Stimulated activated CD4-positive, alpha-beta T cell treated with anti-CD3 and anti-CD28 coated beads, TNF-alpha, amount 100 ng/mL, for 24 hours (primary cell): ENCODE measurements around the gene MRGPRE.
"Not testable (repeated sequence)": the region's sequence is repeated elsewhere in the genome, so short reads cannot be mapped to it uniquely, and the experiment has no call there.

Source experiments
- DNase-seq, 3 experiments: peaks; one replicate each; pipeline ENCODE4 v3.0.0-alpha.2; 2020; ENCODE audit warnings: low read depth in 3 of 3

MRGPRE gene, protein sequence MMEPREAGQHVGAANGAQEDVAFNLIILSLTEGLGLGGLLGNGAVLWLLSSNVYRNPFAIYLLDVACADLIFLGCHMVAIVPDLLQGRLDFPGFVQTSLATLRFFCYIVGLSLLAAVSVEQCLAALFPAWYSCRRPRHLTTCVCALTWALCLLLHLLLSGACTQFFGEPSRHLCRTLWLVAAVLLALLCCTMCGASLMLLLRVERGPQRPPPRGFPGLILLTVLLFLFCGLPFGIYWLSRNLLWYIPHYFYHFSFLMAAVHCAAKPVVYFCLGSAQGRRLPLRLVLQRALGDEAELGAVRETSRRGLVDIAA

DNA sequence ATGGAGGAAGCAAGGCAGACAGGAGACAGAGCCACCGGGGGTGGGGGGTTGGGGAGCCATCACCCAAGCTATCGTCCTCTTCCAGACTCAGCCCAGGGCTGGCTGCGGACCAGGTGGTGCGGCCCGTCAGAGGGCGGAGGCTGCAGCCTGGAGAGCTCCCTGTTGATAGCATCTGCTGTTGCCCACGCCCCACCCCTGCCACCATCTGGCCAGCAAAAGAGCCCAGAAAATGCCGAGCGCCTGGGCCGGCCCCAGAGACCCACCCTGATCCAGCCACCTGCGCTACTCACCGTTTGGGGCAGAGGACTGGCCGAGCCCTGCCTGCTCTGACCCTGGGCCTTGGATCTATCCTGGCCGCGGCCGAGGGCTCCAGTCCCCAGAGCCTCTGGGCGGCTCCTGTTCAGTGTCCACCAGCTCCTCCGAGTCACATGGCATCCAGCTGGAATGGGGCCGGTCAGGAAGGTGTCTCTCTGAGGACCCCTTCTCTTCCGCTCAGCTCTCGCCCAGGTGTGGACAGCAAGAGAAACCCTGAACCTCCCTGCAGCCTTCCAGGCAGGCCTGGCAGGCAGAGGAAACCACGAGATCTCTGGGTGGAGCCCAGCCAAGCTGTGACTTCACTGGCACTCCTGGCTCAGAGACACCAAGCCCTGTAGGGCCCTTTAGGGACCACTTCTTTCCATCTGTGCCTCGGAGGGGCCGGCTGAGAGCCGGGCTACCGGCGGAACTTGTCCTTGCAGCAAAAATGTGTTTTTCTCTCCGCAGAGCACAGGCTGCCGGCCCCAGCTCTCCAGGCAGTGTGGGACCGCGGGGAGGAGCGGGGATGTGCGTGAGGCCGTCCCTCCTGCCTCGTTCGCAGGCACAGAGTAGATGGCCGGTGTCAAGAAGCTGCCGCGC lies at the start of gene MRGPRE:
TSS of gene MRGPRE (minus strand) at position 567 of the 894 bp plus-strand sequence. CDS start 3,618 bp downstream, outside the sequence.
- no peak for DNase-seq

DNA sequence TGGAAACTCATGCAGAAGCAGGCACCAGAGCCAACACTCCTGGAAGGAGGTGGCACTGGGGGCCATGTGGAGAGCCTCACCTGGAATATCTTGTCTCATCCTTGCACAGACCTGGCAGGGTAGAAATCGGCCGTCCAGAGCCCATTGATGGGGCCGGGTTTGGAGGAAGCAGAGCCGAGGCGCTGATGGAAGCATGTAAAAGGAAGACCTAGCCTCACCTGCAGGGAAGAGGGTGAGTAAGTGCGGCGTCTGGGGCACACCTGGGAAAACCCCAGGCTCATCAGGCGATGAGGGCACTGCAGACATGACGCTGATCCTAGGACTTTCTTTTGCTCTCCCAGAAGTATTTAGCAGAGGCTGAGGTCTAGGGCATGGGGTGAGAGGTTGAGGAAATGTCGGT lies 48.9 kb upstream of the MRGPRE start:
- not testable (repeated sequence) for DNase-seq

DNA sequence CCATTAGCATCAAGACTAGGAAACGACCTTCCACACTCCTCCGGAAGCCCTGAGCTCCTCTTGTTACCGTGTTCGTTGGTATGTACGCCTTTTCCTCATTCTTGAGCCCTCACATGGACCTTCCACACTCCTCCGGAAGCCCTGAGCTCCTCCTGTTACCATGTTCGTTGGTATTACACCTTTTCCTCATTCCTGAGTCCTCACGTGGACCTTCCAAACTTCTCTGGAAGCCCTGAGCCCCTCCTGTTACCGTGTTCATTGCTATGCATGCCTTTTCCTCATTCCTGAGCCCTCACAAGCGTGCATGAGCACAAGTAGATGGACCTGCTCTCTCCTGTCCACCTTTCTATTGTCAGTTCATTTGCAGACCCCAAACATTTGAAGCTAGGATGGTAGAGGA lies 48.4 kb upstream of the MRGPRE start:
- DNase-seq = not testable (repeated sequence)

DNA sequence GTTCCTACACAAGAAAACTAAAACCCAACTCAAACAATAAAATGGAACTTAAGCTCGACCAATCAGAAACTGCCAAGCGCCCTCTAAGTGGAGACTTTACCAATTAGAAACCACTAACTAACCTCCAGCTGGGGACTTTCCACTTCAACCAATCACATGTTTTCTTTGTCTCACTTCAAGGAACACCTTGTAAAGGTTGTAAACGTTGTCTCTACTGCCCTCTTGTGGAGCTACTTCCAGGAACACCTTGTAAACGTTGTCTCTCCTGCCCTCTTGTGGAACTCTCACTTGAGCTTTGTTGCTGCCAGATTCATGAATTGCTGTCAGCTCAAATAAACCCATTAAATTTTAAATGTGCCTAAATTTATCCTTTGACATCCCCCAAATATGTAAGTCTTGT lies 46.7 kb upstream of the MRGPRE start:
- DNase-seq = not testable (repeated sequence)

DNA sequence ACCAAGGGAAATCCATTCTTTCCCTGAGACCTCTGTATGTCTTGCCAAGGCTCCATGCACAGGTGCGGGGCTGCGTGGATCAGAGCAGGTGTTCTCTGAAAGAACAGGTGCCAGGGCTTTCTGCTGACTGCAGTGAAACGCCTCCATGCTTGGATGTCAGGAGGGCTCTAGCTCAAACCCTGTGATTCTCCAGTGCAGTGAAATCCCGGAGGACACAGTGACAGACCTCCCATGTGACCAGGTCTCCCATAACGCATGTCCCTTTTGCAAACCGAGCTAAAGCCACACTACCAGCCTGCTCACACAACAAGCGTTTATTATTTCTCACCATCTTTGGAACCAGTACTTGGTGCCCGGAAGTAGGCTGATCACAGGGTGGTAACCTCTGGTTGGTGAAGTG lies 41.4 kb upstream of the MRGPRE start:
- DNase-seq = not testable (repeated sequence)

DNA sequence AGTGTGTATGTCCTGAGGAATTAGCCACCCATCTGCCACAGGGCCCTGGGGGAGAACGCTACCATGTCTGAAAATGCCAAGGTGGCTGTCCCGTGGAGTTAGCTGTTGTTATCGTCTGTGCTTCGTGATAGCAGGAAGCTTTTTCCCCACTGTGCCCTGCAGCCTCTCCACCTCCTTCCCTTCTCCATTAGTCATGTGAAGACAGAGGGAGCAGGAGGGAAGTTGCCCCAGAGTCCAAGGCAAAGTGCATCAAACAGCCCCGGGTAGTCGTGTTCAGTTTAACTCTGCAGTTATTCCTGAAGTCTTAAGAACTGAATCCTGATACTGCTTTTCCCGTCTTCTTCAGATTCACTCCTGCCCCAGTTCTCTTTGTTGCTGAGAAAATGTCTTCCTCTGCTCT lies 30.3 kb upstream of the MRGPRE start:
- not testable (repeated sequence) for DNase-seq

DNA sequence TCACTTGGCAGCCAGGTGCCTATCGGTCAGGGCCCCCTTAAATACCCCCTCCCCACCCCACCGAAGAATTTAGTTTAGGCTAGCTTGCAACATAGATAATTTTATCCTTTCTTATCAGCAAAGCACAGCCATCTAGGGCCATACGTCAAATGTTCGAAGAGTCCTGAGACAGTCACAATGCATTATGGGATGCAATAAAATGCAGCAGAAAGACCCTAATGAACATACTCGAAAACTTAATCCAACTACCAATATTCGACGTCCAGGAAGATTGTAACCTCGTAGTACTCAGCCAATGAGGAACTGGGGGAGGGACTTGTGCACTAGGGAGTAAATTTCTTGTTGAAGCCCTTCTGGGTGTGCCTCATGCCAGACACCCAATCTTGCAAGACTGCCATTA lies 29.6 kb upstream of the MRGPRE start:
- DNase-seq = not testable (repeated sequence)

DNA sequence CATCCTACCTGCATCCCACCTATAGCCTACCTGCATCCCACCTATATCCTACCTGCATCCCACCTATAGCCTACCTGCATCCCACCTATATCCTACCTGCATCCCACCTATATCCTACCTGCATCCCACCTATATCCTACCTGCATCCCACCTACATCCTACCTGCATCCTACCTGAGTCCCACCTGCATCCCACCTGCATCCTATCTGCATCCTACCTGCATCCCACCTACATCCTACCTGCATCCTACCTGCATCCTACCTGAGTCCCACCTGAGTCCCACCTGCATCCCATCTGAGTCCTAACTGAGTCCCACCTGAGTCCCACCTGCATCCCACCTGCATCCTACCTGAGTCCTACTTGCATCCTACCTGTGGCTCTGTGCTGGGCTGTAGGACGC lies 25.3 kb upstream of the MRGPRE start:
- DNase-seq = not testable (repeated sequence)

DNA sequence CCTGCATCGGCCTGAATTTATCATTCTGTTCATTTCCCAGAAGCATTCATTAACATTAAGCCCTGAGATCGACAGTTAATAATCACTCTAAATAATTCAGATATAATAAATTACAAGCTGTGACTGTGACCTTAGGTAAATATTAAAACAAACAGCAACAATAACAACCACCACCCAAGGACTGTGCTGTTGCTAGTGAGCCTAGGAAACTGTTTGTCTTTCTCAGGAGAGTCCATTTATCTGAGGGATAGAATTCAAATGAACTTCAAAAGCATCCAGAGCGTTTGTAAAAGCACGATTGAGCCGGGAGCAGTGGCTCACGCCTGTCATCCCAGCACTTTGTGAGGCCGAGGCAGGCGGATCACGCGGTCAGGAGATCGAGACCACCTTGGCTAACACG lies 23.0 kb upstream of the MRGPRE start:
- DNase-seq = not testable (repeated sequence)

DNA sequence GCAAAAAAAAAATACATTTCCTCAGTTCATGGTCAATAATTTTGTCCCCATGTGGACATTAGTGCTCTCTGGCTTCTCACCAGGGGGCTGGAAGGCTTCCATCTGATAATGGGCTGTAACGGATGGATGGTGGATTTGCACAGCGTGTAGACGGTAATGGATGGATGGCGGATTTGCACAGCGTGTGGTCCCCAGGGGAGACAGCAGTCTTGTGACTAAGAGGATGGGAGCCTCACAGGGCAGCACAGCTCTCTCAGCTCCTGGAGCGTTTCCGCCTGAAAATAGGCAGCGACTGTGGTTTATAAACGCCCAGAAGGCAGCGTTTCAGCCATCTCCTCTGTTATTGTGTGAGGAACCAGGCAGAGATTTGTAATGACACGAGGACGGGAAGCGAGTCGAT lies 22.6 kb upstream of the MRGPRE start:
- not testable (repeated sequence) for DNase-seq

DNA sequence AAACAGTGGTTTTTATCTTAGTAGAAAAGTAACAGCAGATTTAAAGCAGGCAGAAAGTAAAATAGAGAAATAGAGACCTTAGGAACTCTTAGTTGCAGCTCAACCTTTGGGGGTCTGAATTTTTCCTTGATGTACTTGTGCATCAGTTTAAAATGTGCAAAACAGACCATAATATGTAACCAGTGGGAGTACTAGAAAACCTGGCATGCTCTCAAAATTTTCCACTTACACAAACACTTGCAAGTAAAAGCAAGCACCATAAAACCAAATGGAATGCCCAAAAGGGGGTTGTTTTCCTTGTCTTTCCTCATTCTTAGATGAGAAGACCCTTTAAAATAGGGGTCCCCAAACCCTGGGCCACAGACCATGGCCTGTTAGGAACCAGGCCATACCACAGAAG lies 12.9 kb upstream of the MRGPRE start:
- no peak for DNase-seq

DNA sequence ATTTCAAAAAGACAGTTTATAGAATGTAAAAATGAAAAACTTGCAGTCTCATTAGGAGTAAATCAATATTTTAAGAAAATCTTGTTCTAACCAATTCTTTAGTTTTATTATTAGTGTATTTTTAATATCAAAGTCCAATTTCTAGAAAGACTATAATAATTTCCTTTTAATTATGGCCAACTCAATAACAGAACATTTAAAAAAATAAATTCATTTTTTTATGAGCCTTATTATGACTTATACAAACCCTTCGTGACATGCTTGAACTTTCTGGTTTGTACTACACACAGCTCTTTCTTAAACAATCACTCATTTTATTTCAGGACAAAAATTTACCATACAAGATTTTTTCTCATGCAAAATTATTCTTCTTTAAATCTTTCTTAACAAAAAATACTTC lies 11.7 kb upstream of the MRGPRE start:
- no peak for DNase-seq

DNA sequence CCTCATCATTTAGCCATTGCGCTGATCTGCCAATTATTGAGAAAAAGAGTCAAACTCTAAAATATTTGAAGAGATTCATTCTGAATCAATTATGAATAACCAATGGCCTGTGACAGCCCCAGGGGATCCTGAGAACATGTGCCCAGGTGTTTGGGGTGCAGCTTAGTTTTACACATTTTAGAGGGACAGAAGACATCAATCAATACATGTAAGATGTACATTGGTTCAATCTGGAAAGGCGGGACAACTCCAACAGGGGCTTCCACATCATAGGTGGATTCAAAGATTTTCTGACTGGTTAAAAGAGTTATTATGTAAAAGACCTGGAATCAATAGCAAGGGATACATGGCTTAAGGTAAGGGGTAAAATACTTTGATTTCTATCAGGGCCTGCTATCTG lies 4.9 kb upstream of the MRGPRE start:
- no peak for DNase-seq

DNA sequence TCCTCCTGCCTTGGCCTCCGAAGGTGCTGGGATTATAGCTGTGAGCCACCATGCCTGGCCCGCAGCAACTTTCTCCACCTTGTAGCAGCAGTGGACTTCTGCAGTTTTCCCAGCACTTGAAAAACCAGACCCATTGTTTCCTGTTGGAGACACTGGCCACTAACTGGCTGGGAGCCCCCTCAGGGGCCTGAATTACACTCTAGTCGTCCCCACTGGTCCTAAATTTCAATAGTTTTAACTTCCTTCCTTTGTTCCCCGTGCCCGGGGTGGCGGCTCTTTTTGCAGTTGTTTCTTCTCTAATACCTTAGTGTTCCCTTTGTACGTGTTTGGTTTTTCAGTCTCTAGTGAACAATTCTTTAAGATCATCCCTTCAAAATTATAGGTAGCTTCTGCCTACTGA lies 2.6 kb upstream of the MRGPRE start:
- no peak for DNase-seq

DNA sequence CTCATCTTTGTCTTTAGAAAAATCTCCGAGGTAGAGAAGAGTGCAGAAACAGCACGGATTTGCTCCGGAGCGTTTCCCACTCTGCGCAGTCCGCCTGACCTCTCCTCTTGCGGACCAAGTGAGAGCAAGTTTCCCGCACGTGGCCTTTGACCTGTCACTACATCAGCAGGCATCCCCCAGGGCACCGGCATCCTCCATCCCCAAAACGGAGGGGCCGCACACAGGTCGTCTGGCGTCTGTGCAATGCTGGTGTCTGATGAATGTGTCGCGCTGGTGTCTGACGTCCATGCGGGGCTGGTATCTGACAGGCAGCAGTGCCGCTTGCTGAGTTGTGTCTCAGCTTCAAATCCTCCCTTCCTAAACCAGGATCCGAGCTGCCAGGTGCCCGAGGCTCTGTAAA lies 739 bp upstream of the MRGPRE start:
- DNase-seq = no peak

DNA sequence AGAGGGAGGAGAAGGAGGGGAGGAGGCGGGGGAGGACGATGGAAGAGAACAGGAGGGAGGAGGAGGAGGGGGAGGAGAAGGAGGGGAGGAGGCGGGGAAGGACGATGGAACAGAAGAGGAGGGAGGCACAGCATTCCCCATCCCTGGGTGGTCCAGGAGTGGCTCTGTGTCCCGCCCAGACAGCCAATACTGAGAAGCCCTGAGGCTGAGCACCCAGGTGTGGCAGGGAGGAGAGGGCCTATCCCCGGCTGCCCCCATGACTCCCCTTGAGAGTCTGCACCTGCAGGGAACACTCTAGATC lies 717 bp downstream of the MRGPRE start:
- DNase-seq = no peak

DNA sequence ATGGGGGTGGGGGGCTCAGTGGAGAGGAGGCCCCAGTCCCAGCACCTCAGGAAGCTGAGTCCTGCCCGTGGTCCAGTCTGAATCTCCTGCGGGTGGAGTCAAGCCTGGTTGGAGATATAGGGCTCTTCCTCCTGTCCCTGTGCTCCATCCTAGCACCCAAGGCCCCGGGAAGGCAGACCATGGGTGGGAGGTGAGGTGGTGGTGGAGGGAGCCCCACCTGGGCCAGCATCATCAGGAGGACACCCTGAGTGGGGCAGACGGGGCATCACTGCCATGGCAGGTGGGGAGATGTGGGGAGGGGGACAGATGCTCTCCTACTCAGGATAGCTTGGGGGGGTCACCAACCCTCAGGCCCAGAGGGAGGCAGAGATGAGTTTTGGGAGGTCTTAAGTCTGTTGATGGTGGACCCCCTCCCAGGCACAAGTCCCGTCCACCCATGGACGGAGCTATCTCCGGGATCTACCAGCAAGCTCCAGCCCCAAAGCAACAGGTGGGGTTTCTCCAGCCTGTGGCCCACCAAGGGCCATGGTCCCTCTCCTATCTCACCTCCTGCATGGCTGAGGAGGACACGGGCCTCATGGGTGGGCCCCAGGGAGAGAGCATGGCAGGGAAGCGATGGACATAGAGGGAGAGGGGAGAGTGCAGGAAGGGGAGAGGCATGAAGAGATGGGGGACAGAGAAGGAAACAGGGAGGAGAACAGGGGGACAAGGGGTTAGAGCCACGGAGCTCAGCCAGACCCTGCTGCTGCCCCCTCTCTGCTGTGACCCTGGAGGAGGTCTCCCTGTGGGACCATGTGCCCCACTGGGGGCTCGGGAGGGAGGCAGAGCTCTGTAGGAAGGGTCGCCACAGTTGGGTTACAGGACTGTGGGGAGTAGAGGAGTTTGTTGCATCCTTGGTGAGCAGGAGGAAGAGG lies 1.3 kb downstream of the MRGPRE start:
- no peak for DNase-seq

DNA sequence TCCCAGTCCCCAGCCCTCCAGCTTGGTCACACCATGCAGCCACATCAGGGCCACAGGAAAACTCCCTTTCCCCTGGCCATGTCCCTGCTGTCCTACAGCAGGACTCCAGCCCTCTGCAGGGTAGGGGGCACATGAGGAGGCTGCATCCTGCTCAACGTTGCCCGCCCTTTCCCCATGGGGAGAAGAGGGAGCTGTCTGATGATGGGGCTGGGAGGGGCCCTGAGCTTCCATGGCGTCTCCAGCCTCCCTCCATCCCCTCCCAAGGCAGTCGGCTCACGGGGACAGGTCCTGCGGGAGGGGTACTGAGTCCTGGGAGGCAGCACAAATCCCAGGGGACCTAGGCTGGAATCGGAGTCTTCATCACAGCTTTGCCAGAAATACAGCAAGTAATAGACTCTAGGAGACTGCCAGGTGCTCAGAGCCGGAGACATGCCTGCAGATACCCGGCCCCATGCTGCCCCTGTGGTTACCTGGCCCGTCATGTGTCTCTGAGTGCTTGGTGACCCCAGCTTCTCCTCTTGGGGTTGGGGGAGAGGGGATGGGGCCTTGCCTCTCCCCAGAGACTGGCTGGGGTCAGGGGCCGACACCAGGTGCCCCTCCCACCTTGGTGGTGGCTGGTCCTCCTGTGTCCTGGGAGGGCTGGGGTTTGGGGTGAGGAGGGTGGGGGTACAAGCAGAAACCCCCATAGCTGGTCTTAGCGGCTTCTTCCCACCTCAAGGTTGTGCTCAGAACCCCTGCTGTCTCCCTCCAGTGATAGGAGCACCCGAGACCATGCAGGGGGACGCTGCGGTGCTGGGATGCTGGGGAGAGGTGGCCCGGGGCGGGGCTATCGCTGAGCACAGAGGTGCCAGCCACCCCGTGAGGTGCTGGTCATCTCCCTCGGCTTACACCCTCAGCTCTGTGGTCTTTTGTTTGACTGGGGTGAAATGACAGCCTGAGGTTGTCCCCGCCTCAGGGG lies 2.3 kb downstream of the MRGPRE start:
- no peak for DNase-seq

DNA sequence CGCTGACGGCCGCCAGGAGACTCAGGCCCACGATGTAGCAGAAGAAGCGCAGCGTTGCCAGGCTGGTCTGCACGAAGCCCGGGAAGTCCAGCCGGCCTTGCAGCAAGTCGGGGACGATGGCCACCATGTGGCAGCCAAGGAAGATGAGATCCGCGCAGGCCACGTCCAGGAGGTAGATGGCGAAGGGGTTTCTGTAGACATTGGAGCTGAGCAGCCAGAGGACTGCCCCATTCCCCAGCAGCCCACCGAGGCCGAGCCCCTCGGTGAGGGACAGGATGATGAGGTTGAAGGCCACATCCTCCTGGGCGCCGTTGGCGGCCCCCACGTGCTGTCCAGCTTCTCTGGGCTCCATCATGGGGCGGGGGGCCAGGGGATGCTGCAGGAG lies 3.8 kb downstream of the MRGPRE start:
- no peak for DNase-seq

DNA sequence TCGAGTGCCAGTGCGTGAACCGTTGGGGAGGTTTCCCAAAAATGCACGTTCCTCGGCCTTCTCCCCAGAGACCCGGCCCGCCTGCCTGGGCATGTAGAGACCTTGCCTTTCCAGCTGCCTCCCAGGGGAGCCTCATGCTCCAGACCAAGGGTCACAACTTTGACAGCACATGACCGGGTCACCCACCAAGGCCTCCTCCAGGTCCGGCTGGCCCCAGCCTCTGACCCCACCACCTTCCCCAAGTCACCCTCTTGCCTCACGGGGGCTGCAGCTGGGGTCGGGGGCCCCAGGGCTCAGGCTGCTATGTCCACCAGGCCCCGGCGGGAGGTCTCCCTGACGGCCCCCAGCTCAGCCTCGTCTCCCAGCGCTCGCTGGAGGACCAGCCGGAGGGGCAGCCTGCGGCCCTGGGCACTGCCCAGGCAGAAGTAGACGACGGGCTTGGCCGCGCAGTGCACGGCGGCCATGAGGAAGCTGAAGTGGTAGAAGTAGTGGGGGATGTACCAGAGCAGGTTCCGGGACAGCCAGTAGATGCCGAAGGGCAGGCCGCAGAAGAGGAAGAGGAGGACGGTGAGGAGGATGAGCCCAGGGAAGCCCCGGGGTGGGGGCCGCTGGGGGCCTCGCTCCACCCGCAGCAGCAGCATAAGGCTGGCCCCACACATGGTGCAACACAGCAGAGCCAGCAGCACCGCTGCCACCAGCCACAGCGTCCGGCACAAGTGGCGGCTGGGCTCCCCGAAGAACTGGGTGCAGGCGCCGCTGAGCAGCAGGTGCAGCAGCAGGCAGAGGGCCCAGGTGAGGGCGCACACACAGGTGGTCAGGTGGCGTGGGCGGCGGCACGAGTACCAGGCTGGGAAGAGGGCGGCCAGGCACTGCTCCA lies 4.4 kb downstream of the MRGPRE start:
- DNase-seq = no peak
